Colonic mucosa (tissue), 4 donors: ENCODE results near the gene NLGN3. TPM values are rescaled to one million over a fixed set of nuclear protein-coding genes. Genes with fewer than 3 reads are reported as not detected.

Experiments used
- DNase-seq: peaks from one replicate; pipeline ENCODE4 v3.0.0-alpha.2; 2020
- H3K27ac ChIP-seq: fragments of 200-600 bp; one replicate; pipeline ENCODE4 v1.8.0; 2021
- H3K27me3 ChIP-seq: fragments of 200-600 bp; one replicate; pipeline ENCODE4 v1.8.0; 2021
- H3K36me3 ChIP-seq: fragments of 200-600 bp; one replicate; pipeline ENCODE4 v1.8.0; 2021
- H3K4me1 ChIP-seq: fragments of 200-600 bp; one replicate; pipeline ENCODE4 v1.8.0; 2021; ENCODE audit warnings: mild to moderate bottlenecking
- H3K4me3 ChIP-seq: fragments of 200-600 bp; one replicate; pipeline ENCODE4 v1.8.0; 2021
- H3K9ac ChIP-seq, 2 donors: one replicate each; pipeline ENCODE4 v1.7.0; 2013; ENCODE audit warnings: control low read depth in 2 of 2, low read depth in 2 of 2, low read length in 2 of 2
- H3K9me3 ChIP-seq: fragments of 200-600 bp; one replicate; pipeline ENCODE4 v1.8.0; 2021
- intact Hi-C: fragments of 100-400 bp; cut with DNase I; formaldehyde crosslinking; loops from one replicate; pipeline ENCODE4 v1.14.1; 2022
- total RNA-seq, 2 donors: library from RNA; stranded (reverse); fragmentation: NEBNext Ultra II Directional in 1 of 2; extraction: Animal tissue kit (Norgen Biotek cat#: 25700) in 1 of 2; gene quantifications; one replicate each; pipeline ENCODE4 v1.2.1, GENCODE V29; 2021
- TF ChIP-seq, protein P1 (sequence below): fragments of 200-600 bp; IDR thresholded peaks from one replicate; pipeline ENCODE4 v1.8.0; 2022; ENCODE audit warnings: antibody characterized with exemption, mild to moderate bottlenecking
- donor health status: healthy.
- donor health status: DM: no; HTN: no; CAD: no.
- donor health status: DM: no; HTN: no; CAD: no.

The NLGN3 gene
- total RNA-seq, 2 donors from 2014 or later = 0.67 to 0.82 TPM

DNA sequence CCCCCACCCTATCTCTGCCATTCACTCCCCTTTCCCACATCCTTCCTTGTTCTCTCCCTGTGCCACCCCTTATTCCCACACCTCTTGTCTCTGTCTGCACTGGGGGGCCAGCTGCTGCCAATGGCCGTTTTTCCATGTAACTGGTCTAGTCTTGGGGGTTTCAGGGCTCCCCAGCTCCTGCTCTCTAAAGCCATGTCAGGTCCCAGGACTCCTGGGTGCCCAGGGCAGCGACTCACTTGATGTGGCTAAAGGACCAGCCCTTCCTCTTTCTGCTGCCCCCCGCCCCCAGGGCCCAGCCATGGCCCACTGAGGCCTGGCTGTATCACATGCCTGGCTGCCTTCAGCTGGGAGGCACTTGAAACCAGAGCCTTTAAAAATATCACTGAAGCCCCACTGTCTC, 10.0 kb downstream of the NLGN3 start:
- no peak overlapping the region for H3K4me3 ChIP-seq
- TF ChIP-seq, protein P1, sequence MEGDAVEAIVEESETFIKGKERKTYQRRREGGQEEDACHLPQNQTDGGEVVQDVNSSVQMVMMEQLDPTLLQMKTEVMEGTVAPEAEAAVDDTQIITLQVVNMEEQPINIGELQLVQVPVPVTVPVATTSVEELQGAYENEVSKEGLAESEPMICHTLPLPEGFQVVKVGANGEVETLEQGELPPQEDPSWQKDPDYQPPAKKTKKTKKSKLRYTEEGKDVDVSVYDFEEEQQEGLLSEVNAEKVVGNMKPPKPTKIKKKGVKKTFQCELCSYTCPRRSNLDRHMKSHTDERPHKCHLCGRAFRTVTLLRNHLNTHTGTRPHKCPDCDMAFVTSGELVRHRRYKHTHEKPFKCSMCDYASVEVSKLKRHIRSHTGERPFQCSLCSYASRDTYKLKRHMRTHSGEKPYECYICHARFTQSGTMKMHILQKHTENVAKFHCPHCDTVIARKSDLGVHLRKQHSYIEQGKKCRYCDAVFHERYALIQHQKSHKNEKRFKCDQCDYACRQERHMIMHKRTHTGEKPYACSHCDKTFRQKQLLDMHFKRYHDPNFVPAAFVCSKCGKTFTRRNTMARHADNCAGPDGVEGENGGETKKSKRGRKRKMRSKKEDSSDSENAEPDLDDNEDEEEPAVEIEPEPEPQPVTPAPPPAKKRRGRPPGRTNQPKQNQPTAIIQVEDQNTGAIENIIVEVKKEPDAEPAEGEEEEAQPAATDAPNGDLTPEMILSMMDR = no peak
- H3K36me3 ChIP-seq = no peaks in the 10 kb centered on the region
- H3K4me1 ChIP-seq = no peaks in the 10 kb centered on the region
- no peak for DNase-seq
- H3K27me3 ChIP-seq = no peaks in the 10 kb centered on the region
- no peak overlapping the region for H3K27ac ChIP-seq
- H3K9me3 ChIP-seq = no peaks in the 10 kb centered on the region
- intact Hi-C loops = no loop called here
- no peak overlapping the region for H3K9ac ChIP-seq

GRCh38 chrX:71158603-71159002, 14.0 kb downstream of the NLGN3 start:
- TF ChIP-seq, protein P1 = no peak

DNA sequence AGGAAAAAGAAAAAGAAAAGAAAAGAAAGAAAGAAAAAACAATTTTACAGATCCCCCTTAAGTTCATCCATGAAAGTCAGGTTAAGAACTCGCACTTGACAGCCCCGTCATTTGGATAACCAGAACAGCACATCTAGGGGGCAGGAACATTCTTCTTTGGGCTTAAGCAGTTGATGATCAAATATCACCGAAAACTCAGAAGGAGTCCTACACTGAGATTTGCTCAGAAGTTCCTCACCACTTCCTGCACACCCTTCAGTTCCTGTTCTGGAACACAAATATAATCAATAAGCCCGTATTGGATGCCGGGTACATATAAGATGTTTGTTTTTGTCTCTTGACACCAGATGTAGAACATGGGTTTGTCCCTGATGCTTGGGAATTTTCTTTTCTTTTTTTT, 14.7 kb downstream of the NLGN3 start:
- intact Hi-C loops = no loop called here
- Histone ChIP-seq H3K9ac (no peak overlapping the region), H3K4me1 (no peaks in the 10 kb centered on the region), H3K4me3 (no peak overlapping the region), H3K9me3 (no peaks in the 10 kb centered on the region), H3K36me3 (no peaks in the 10 kb centered on the region), H3K27ac (no peak overlapping the region), H3K27me3 (no peaks in the 10 kb centered on the region)
- TF ChIP-seq, protein P1 = no peak
- no peak for DNase-seq

More at GRCh38 chrX:71158603-71159002, 14.0 kb downstream of the NLGN3 start:
- no peak for DNase-seq
- intact Hi-C loops = no loop called here
- Histone ChIP-seq H3K4me1 (no peaks in the 10 kb centered on the region), H3K27ac (no peak overlapping the region), H3K36me3 (no peaks in the 10 kb centered on the region), H3K9me3 (no peaks in the 10 kb centered on the region), H3K27me3 (no peaks in the 10 kb centered on the region), H3K4me3 (no peak overlapping the region), H3K9ac (no peak overlapping the region)

GRCh38 chrX:71160475-71160874, 15.8 kb downstream of the NLGN3 start:
- Histone ChIP-seq H3K4me1 (no peaks in the 10 kb centered on the region), H3K9me3 (no peaks in the 10 kb centered on the region), H3K27ac (no peak overlapping the region), H3K36me3 (no peaks in the 10 kb centered on the region), H3K4me3 (no peak overlapping the region), H3K9ac (no peak overlapping the region), H3K27me3 (no peaks in the 10 kb centered on the region)
- intact Hi-C loops = no loop called here
- TF ChIP-seq, protein P1 = no peak
- no peak for DNase-seq

DNA sequence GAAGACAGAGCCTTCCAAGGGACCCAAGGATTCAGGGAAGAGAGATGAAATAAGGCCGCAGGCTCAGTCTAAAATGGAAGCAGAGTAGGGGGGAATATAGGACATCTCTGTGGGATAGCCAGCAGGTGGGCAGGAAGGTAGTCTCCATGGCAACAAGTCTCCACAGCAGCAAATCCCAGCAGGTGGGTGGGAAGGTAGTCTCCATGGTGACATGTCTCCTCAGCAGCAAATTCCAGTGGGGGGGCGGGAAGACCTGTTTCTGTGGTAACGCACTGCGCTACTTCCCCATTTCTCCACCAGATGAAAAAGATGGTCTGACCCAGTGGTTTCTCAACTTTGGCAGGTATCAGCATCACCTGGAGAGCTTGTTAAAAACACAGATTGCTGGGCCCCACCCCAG, 18.3 kb downstream of the NLGN3 start:
- no peak overlapping the region for H3K27ac ChIP-seq
- no peak overlapping the region for H3K4me3 ChIP-seq
- H3K36me3 ChIP-seq = no peaks in the 10 kb centered on the region
- TF ChIP-seq, protein P1 = no peak
- no peak overlapping the region for H3K9ac ChIP-seq
- no peaks in the 10 kb centered on the region for H3K27me3 ChIP-seq
- intact Hi-C loops = no loop called here
- no peaks in the 10 kb centered on the region for H3K4me1 ChIP-seq
- H3K9me3 ChIP-seq = no peaks in the 10 kb centered on the region
- no peak for DNase-seq

DNA sequence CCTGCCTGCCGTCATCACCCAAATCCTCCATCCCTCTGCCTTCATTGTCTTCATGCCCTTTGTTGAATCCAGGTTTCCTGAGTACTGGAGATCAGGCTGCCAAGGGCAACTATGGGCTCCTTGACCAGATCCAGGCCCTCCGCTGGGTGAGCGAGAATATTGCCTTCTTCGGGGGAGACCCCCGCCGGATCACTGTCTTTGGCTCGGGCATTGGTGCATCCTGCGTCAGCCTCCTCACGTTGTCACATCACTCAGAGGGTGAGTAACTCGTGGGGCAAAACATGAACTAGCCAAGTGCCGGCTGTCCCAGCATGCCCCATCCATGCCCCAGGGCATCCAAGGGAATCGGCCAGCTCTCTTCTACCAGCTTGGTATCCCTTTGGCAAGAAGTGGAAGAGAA, 19.4 kb downstream of the NLGN3 start:
- Histone ChIP-seq H3K4me1 (no peaks in the 10 kb centered on the region), H3K4me3 (no peak overlapping the region), H3K9ac (no peak overlapping the region), H3K27ac (no peak overlapping the region), H3K27me3 (no peaks in the 10 kb centered on the region), H3K9me3 (no peaks in the 10 kb centered on the region), H3K36me3 (no peaks in the 10 kb centered on the region)
- intact Hi-C loops = no loop called here
- TF ChIP-seq, protein P1 = no peak
- DNase-seq = no peak
